Spleen (tissue), 7 donors: ENCODE results near the gene GRID2.

Source experiments
- CTCF ChIP-seq, 11 experiments: fragments of 200-600 bp in 7 of 11; fragments of 450-650 bp in 4 of 11; sonication (generic) in 4 of 11; IDR thresholded peaks in 8 of 11; conservative IDR thresholded peaks in 3 of 11; 1 replicate in 7 of 11; 2 replicates in 4 of 11; pipeline versions ENCODE4 v1.4.0 to v1.8.0; 2016 to 2021; ENCODE audit warnings: antibody characterized with exemption in 11 of 11, inconsistent platforms in 4 of 11, mild to moderate bottlenecking in 1 of 11
- POLR2A ChIP-seq, 3 donors: fragments of 450-650 bp; IDR thresholded peaks; one replicate each; pipeline ENCODE4 v1.5.1; 2017; ENCODE audit warnings: antibody characterized with exemption in 3 of 3, mild to moderate bottlenecking in 1 of 3
- donor health status: DM: no; HTN: no; CAD: no; lungs with moderate emphysema.
- donor health status: DM: no; HTN: no; CAD: no.
- donor health status: DM: no; HTN: no; CAD: no.

- no peak for TF ChIP-seq POLR2A (IDR thresholded peaks at IDR 0.05)
- TF ChIP-seq CTCF (IDR thresholded peaks at IDR 0.05 in 8 of 11, conservative IDR thresholded peaks at IDR 0.05 in 3 of 11), result no peak
Observed at GRCh38 chr4:92455951-92456350, 152.2 kb downstream of the GRID2 start.
